HEK293 (cell line): ENCODE data around the gene DIP2B.

Experiments
- GLI4 ChIP-seq: fragments of 450-650 bp; formaldehyde crosslinking; IDR thresholded peaks from 2 replicates; pipeline ENCODE4 v1.5.1; 2016; ENCODE audit warnings: missing biosample characterization, missing genetic modification characterization
- KLF16 ChIP-seq: fragments of 450-650 bp; formaldehyde crosslinking; IDR thresholded peaks from 2 replicates; pipeline ENCODE4 v1.5.1; 2017; ENCODE audit warnings: missing biosample characterization, missing genetic modification characterization
- PRDM1 ChIP-seq: fragments of 450-650 bp; formaldehyde crosslinking; IDR thresholded peaks from 2 replicates; pipeline ENCODE4; 2016; ENCODE audit warnings: missing biosample characterization, missing genetic modification characterization
- YY1 ChIP-seq: fragments of 450-650 bp; formaldehyde crosslinking; IDR thresholded peaks from 2 replicates; pipeline ENCODE4 v1.5.1; 2018; ENCODE audit warnings: missing biosample characterization, missing genetic modification characterization
- ZIC2 ChIP-seq: fragments of 450-650 bp; formaldehyde crosslinking; IDR thresholded peaks from 2 replicates; pipeline ENCODE4 v1.5.1; 2016; ENCODE audit warnings: missing biosample characterization, missing genetic modification characterization
- ZNF19 ChIP-seq: fragments of 450-650 bp; formaldehyde crosslinking; IDR thresholded peaks from 2 replicates; pipeline ENCODE4; 2016; ENCODE audit warnings: missing biosample characterization, missing genetic modification characterization, low read depth
- ZNF274 ChIP-seq, 2 experiments: fragments of 200-500 bp in 1 of 2; fragments of 450-650 bp in 1 of 2; sonication (Bioruptor generic) in 1 of 2; formaldehyde crosslinking in 1 of 2; IDR thresholded peaks; 2 replicates each; pipeline versions ENCODE4 v1.5.1 to v1.6.1; 2014 to 2016; ENCODE audit warnings: borderline replicate concordance in 1 of 2, inconsistent platforms in 1 of 2, low read length in 1 of 2, missing biosample characterization in 1 of 2, missing genetic modification characterization in 1 of 2
- ZNF558 ChIP-seq: fragments of 450-650 bp; formaldehyde crosslinking; IDR thresholded peaks from 2 replicates; pipeline ENCODE4 v1.5.1; 2016; ENCODE audit warnings: missing biosample characterization, missing genetic modification characterization
- ZNF776 ChIP-seq: fragments of 450-650 bp; formaldehyde crosslinking; IDR thresholded peaks from 2 replicates; pipeline ENCODE4 v1.5.0; 2017; ENCODE audit warnings: missing biosample characterization, missing genetic modification characterization, borderline replicate concordance
- ZSCAN30 ChIP-seq: fragments of 450-650 bp; IDR thresholded peaks from 2 replicates; pipeline ENCODE4 v1.5.1; 2018; ENCODE audit warnings: missing biosample characterization, mild to moderate bottlenecking, missing genetic modification characterization, moderate library complexity
- TF ChIP-seq, protein P1 (sequence below): fragments of 450-650 bp; formaldehyde crosslinking; IDR thresholded peaks from 2 replicates; pipeline ENCODE4 v1.5.1; 2016; ENCODE audit warnings: missing biosample characterization, missing genetic modification characterization
- TF ChIP-seq, protein P2 (sequence below): fragments of 450-650 bp; formaldehyde crosslinking; optimal IDR thresholded peaks from 2 replicates; pipeline ENCODE3; 2016; ENCODE audit warnings: missing biosample characterization, mild to moderate bottlenecking, missing genetic modification characterization
- TF ChIP-seq, protein P3 (sequence below): sonication (generic); formaldehyde crosslinking; IDR thresholded peaks from 2 replicates; pipeline ENCODE4 v1.8.1; 2022; ENCODE audit warnings: mild to moderate bottlenecking, moderate library complexity, missing genetic modification reagents
- TF ChIP-seq, protein P4 (sequence below): fragments of 450-650 bp; formaldehyde crosslinking; IDR thresholded peaks from 2 replicates; pipeline ENCODE4 v1.5.1; 2016; ENCODE audit warnings: missing biosample characterization, missing genetic modification characterization

DNA sequence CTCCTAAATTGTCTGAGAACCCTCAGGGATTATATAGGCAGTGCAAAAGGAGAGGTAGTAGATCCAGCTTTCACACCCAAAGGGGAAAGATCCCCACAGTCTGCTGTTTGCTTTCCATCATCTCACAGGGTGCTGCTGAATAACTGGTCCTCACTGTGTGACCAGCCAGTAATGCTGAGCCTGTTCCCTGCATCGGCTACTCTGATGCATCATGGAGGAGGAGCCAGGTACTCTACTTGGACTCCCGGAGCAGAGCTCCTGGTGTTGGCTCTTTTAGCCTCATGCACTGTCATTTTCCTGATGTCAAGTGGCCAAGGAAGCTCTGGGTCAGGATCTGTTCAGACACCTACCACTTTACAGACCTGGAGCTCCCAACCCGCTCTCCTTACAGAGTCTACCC is 131.7 kb downstream of the DIP2B start:
- TF ChIP-seq ZNF776 (tag by site-specific recombination) (no peak), PRDM1 (tag by site-specific recombination) (no peak), GLI4 (tag by site-specific recombination) (no peak), ZNF558 (tag by site-specific recombination) (no peak), ZIC2 (tag by site-specific recombination) (no peak), ZSCAN30 (tag by site-specific recombination) (no peak), ZNF19 (tag by site-specific recombination) (no peak), KLF16 (tag by site-specific recombination) (no peak), YY1 (no peak), ZNF274 (IDR thresholded peaks at IDR 0.05; ENCODE audit: low read length) (no peak), ZNF274 (tag by site-specific recombination; IDR thresholded peaks at IDR 0.05; ENCODE audit: borderline replicate concordance) (no peak)
- TF ChIP-seq, protein P1, sequence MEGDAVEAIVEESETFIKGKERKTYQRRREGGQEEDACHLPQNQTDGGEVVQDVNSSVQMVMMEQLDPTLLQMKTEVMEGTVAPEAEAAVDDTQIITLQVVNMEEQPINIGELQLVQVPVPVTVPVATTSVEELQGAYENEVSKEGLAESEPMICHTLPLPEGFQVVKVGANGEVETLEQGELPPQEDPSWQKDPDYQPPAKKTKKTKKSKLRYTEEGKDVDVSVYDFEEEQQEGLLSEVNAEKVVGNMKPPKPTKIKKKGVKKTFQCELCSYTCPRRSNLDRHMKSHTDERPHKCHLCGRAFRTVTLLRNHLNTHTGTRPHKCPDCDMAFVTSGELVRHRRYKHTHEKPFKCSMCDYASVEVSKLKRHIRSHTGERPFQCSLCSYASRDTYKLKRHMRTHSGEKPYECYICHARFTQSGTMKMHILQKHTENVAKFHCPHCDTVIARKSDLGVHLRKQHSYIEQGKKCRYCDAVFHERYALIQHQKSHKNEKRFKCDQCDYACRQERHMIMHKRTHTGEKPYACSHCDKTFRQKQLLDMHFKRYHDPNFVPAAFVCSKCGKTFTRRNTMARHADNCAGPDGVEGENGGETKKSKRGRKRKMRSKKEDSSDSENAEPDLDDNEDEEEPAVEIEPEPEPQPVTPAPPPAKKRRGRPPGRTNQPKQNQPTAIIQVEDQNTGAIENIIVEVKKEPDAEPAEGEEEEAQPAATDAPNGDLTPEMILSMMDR (tag by site-specific recombination) = no peak
- TF ChIP-seq, protein P2, sequence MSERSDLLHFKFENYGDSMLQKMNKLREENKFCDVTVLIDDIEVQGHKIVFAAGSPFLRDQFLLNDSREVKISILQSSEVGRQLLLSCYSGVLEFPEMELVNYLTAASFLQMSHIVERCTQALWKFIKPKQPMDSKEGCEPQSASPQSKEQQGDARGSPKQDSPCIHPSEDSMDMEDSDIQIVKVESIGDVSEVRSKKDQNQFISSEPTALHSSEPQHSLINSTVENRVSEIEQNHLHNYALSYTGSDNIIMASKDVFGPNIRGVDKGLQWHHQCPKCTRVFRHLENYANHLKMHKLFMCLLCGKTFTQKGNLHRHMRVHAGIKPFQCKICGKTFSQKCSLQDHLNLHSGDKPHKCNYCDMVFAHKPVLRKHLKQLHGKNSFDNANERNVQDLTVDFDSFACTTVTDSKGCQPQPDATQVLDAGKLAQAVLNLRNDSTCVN (tag by site-specific recombination) = no peak
- TF ChIP-seq, protein P3, sequence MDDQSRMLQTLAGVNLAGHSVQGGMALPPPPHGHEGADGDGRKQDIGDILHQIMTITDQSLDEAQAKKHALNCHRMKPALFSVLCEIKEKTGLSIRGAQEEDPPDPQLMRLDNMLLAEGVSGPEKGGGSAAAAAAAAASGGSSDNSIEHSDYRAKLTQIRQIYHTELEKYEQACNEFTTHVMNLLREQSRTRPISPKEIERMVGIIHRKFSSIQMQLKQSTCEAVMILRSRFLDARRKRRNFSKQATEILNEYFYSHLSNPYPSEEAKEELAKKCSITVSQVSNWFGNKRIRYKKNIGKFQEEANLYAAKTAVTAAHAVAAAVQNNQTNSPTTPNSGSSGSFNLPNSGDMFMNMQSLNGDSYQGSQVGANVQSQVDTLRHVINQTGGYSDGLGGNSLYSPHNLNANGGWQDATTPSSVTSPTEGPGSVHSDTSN (CRISPR knock-in tag) = no peak
- TF ChIP-seq, protein P4, sequence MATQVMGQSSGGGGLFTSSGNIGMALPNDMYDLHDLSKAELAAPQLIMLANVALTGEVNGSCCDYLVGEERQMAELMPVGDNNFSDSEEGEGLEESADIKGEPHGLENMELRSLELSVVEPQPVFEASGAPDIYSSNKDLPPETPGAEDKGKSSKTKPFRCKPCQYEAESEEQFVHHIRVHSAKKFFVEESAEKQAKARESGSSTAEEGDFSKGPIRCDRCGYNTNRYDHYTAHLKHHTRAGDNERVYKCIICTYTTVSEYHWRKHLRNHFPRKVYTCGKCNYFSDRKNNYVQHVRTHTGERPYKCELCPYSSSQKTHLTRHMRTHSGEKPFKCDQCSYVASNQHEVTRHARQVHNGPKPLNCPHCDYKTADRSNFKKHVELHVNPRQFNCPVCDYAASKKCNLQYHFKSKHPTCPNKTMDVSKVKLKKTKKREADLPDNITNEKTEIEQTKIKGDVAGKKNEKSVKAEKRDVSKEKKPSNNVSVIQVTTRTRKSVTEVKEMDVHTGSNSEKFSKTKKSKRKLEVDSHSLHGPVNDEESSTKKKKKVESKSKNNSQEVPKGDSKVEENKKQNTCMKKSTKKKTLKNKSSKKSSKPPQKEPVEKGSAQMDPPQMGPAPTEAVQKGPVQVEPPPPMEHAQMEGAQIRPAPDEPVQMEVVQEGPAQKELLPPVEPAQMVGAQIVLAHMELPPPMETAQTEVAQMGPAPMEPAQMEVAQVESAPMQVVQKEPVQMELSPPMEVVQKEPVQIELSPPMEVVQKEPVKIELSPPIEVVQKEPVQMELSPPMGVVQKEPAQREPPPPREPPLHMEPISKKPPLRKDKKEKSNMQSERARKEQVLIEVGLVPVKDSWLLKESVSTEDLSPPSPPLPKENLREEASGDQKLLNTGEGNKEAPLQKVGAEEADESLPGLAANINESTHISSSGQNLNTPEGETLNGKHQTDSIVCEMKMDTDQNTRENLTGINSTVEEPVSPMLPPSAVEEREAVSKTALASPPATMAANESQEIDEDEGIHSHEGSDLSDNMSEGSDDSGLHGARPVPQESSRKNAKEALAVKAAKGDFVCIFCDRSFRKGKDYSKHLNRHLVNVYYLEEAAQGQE (tag by site-specific recombination) = no peak
